Ovary (tissue), 3 donors: ENCODE data around the gene CLPSL2.

Experiments used
- CTCF ChIP-seq, 3 donors: fragments of 450-650 bp in 2 of 3; fragments of 200-600 bp in 1 of 3; IDR thresholded peaks; one replicate each; pipeline versions ENCODE4 v1.5.1 to v1.8.0; 2016 to 2022; ENCODE audit warnings: antibody characterized with exemption in 3 of 3, mild to moderate bottlenecking in 1 of 3
- EP300 ChIP-seq: sonication (generic); formaldehyde crosslinking; IDR thresholded peaks from one replicate; pipeline ENCODE4 v1.6.1; 2017; ENCODE audit warnings: antibody characterized with exemption
- POLR2A ChIP-seq: fragments of 450-650 bp; IDR thresholded peaks from one replicate; pipeline ENCODE4 v1.6.1; 2017; ENCODE audit warnings: antibody characterized with exemption, mild to moderate bottlenecking, moderate library complexity
- donor health status: DM: no; HTN: no; CAD: no.

GRCh38 chr6:35811699-35811995, 35.2 kb downstream of the CLPSL2 start:
- TF ChIP-seq CTCF (IDR thresholded peaks at IDR 0.05) (no peak), POLR2A (no peak), EP300 (no peak)
